Middle frontal gyrus (tissue), 1 donor: ENCODE results near the gene PPRC1.

Source experiments
- DNase-seq: peaks from one replicate; pipeline ENCODE4 v3.0.0-alpha.2; 2015; ENCODE audit warnings: low spot score; ENCODE audit errors: extremely low spot score

The PPRC1 gene

GRCh38 chr10:102119417-102120141 lies 13.3 kb upstream of the PPRC1 start:
- no peak for DNase-seq

- DNase-seq, result peak; percentile 72
Observed at GRCh38 chr10:102120142-102120990, 12.5 kb upstream of the PPRC1 start, which contains the start of gene LDB1. LDB1 (minus strand) TSS chr10:102120368; CDS start chr10:102120110, 258 bp downstream.

GRCh38 chr10:102120991-102121738 lies 11.7 kb upstream of the PPRC1 start:
- DNase-seq, result peak; percentile 46

GRCh38 chr10:102121739-102122372 lies 11.0 kb upstream of the PPRC1 start:
- no peak for DNase-seq

GRCh38 chr10:102122450-102122849 lies 10.4 kb upstream of the PPRC1 start:
- DNase-seq, result no peak

GRCh38 chr10:102123223-102123622 lies 9.6 kb upstream of the PPRC1 start:
- no peak for DNase-seq

- DNase-seq, result no peak
Observed at GRCh38 chr10:102131286-102132170, 1.3 kb upstream of the PPRC1 start.

GRCh38 chr10:102132193-102132562 lies 662 bp upstream of the PPRC1 start:
- no peak for DNase-seq

- no peak for DNase-seq
Observed at GRCh38 chr10:102133373-102134195, 744 bp downstream of the PPRC1 start.

GRCh38 chr10:102134416-102134815 lies 1.6 kb downstream of the PPRC1 start:
- no peak for DNase-seq

GRCh38 chr10:102135956-102136526 lies 3.2 kb downstream of the PPRC1 start:
- DNase-seq, result no peak

- DNase-seq, result no peak
Observed at GRCh38 chr10:102139281-102140110, 6.7 kb downstream of the PPRC1 start.

- no peak for DNase-seq
Observed at GRCh38 chr10:102140218-102140617, 7.4 kb downstream of the PPRC1 start.

- no peak for DNase-seq
Observed at GRCh38 chr10:102140913-102141540, 8.2 kb downstream of the PPRC1 start.

GRCh38 chr10:102141583-102142107 lies 8.8 kb downstream of the PPRC1 start:
- DNase-seq, result no peak

GRCh38 chr10:102146971-102147428 lies 14.2 kb downstream of the PPRC1 start:
- no peak for DNase-seq

GRCh38 chr10:102147561-102147960 lies 14.7 kb downstream of the PPRC1 start:
- DNase-seq, result no peak
